Left ventricle myocardium inferior (tissue), 1 donor: ENCODE results near the gene HOXA1. TPM values are rescaled to one million over a fixed set of nuclear protein-coding genes. Genes with fewer than 3 reads are reported as not detected.

Experiments
- DNase-seq: peaks from one replicate; pipeline ENCODE4 v3.0.0-alpha.2; 2020
- H3K27ac ChIP-seq: fragments of 200-600 bp; replicated peaks from 2 replicates; pipeline ENCODE4 v1.8.0; 2021
- H3K27me3 ChIP-seq: fragments of 200-600 bp; 2 replicates; pipeline ENCODE4 v1.8.0; 2021; ENCODE audit warnings: low read depth
- H3K36me3 ChIP-seq: fragments of 200-600 bp; 2 replicates; pipeline ENCODE4 v1.8.0; 2021
- H3K4me1 ChIP-seq: fragments of 200-600 bp; 2 replicates; pipeline ENCODE4 v1.8.0; 2021
- H3K4me3 ChIP-seq: fragments of 200-600 bp; 2 replicates; pipeline ENCODE4 v1.8.0; 2021; ENCODE audit warnings: mild to moderate bottlenecking, moderate library complexity
- H3K9me3 ChIP-seq: fragments of 200-600 bp; replicated peaks from 2 replicates; pipeline ENCODE4 v1.8.0; 2021
- CTCF ChIP-seq: fragments of 200-600 bp; IDR thresholded peaks from 2 replicates; pipeline ENCODE4 v1.8.0; 2021; ENCODE audit warnings: antibody characterized with exemption, mild to moderate bottlenecking, borderline replicate concordance
- intact Hi-C: fragments of 100-400 bp; cut with micrococcal nuclease; formaldehyde crosslinking; loops from one replicate; pipeline ENCODE4 v1.11.0; 2022
- total RNA-seq: library from RNA; stranded (reverse); fragmentation: NEBNext Ultra II Directional; extraction: Animal tissue kit (Norgen Biotek cat#: 25700); gene quantifications from one replicate; pipeline ENCODE4 v1.2.1, GENCODE V29; 2021
- donor health status: DM: no; HTN: yes; CAD: no; lungs with severe emphysema.

Gene HOXA1
- total RNA-seq, 1 donor from 2014 or later, result not detected

DNA sequence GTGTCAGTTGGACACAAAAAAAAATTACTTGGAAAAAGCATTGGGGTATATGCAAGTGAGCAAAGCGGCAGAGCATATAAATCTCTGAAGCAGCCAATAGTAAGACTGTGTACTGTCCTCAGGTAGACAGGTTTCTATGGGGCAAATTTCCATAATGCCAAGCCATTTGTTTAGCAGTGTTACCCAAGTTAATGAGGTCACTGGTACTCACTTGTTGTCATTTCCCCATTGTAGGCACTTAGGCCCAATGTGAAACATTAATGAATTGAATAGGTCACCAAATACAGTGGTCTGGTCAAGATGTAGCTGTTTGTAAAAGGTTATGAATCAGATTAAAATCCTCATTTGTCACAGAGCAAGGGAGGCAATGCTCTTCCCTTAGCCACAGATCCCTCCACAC is 27.5 kb downstream of the HOXA1 start:
- no peak for DNase-seq
- Histone ChIP-seq H3K36me3 (no peaks in the 10 kb centered on the region), H3K4me3 (no peak overlapping the region), H3K4me1 (no peaks in the 10 kb centered on the region), H3K27ac (no peak overlapping the region), H3K9me3 (no peaks in the 10 kb centered on the region), H3K27me3 (peaks cover 55% of the 10 kb centered on the region)
- intact Hi-C loops, result no loop called here
- TF ChIP-seq CTCF, result no peak

GRCh38 chr7:27066148-27066547 is 29.7 kb downstream of the HOXA1 start:
- intact Hi-C loops, result no loop called here
- TF ChIP-seq CTCF, result no peak
- Histone ChIP-seq H3K4me3 (no peak overlapping the region), H3K4me1 (no peaks in the 10 kb centered on the region), H3K36me3 (no peaks in the 10 kb centered on the region), H3K27me3 (peaks cover 64% of the 10 kb centered on the region), H3K27ac (no peak overlapping the region), H3K9me3 (no peaks in the 10 kb centered on the region)
- no peak for DNase-seq

- no peak overlapping the region for H3K4me3 ChIP-seq
- intact Hi-C loops, result no loop called here
- H3K27ac ChIP-seq, result no peak overlapping the region
- no peaks in the 10 kb centered on the region for H3K9me3 ChIP-seq
- H3K36me3 ChIP-seq, result no peaks in the 10 kb centered on the region
- DNase-seq, result no peak
- H3K4me1 ChIP-seq, result no peaks in the 10 kb centered on the region
- no peak for TF ChIP-seq CTCF
- H3K27me3 ChIP-seq, result peaks cover 64% of the 10 kb centered on the region
Observed at GRCh38 chr7:27065709-27066108, 30.1 kb downstream of the HOXA1 start.

- H3K36me3 ChIP-seq, result no peaks in the 10 kb centered on the region
- H3K4me3 ChIP-seq, result no peak overlapping the region
- H3K27me3 ChIP-seq, result peaks cover 66% of the 10 kb centered on the region
- H3K27ac ChIP-seq, result no peak overlapping the region
- H3K4me1 ChIP-seq, result no peaks in the 10 kb centered on the region
- no peaks in the 10 kb centered on the region for H3K9me3 ChIP-seq
- no peak for DNase-seq
- no peak for TF ChIP-seq CTCF
- intact Hi-C loops, result no loop called here
Observed at GRCh38 chr7:27064661-27065060, 31.1 kb downstream of the HOXA1 start.

DNA sequence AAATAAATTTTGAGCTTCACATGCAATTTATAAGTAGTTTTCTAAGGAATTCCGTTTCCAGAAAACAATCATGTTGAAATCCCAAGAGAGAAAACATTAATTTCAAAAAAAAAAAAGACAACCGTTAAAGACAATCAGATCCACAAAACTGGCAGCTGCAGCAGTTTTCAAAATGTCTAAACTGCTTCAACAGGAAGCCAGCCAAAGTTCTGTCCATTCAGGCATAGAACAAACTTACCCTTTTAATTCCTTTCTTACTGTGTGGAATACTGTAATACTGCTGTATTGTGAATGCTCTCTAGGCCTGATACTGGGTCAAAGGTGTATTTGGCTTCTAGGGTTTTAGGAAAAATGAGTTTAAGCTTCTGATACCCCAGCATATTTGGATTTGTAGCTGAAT is 31.6 kb downstream of the HOXA1 start:
- TF ChIP-seq CTCF, result no peak
- no peak for DNase-seq
- Histone ChIP-seq H3K9me3 (no peaks in the 10 kb centered on the region), H3K27ac (no peak overlapping the region), H3K4me1 (no peaks in the 10 kb centered on the region), H3K27me3 (peaks cover 65% of the 10 kb centered on the region), H3K4me3 (no peak overlapping the region), H3K36me3 (no peaks in the 10 kb centered on the region)
- intact Hi-C loops, result no loop called here

- intact Hi-C loops, result no loop called here
- Histone ChIP-seq H3K9me3 (no peaks in the 10 kb centered on the region), H3K27ac (no peak overlapping the region), H3K4me1 (no peaks in the 10 kb centered on the region), H3K36me3 (no peaks in the 10 kb centered on the region), H3K27me3 (peaks cover 62% of the 10 kb centered on the region), H3K4me3 (no peak overlapping the region)
- DNase-seq, result no peak
- no peak for TF ChIP-seq CTCF
Observed at GRCh38 chr7:27062946-27063345, 32.9 kb downstream of the HOXA1 start.
